ENCODE results near the gene ZMIZ1.

The ZMIZ1 gene

DNA sequence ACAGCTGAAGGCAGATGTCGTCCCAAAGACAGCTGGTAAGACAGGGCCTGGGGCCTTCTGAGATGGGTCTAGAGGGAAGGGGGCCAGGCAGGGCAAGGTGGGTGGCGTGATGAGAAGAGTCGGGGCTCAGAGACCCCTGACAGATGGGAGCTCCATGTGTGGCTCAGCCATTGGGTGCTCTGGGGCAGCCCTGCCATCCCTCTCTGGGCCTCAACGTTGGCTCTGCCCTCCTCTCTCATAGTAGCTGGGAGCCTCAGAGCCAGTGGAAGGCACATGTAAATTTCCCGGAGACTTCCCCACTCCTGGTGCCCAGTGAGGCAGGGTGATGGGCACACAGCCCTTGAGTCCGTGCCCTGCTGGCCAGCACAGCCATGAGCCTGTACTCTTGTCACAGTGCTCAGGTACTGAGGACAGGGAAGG lies 280.3 kb downstream of the ZMIZ1 start:
- DNase-seq = no peak

GRCh38 chr10:79349766-79350406 lies 281.1 kb downstream of the ZMIZ1 start:
- no peak for DNase-seq

DNA sequence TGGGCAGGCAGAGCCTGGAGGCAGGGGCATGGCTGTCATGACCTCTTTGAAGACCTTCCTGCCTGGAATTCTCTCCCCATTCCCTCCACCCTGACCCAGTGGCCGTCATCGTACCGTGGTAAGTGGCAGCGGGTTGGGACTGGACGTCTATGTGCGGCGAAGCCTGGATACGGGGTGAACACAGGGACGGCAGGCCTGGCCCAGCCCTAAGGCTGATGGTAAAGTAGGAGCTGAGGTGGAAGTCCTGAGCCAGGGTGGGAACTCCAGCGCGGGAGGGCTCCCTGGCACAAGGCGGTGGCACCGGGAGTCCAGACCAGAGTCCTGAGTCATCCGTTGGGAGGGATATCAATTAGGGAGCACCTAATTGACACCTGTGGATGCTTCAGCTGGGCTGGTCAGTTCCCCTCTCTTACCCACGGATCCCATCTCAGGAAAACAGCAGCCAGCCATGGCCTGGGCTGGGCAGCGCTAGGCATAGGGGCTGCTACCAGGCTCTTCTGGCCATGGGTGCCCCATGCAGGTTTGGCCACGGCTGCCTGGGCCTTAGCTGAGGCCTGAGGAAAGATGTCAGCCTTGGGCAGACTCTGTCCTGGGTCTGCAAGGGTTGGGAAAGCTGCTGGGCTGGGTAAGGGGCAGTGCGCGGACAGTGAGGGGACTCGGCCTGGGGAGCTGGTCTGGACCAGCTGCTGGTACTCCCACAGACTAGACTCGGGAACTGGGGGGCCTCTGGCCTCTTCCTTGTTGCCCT lies 281.8 kb downstream of the ZMIZ1 start:
- no peak for DNase-seq

- no peak for DNase-seq
Observed at GRCh38 chr10:79351332-79351731, 282.6 kb downstream of the ZMIZ1 start.

GRCh38 chr10:79352035-79352877 lies 283.5 kb downstream of the ZMIZ1 start:
- no peak for DNase-seq

DNA sequence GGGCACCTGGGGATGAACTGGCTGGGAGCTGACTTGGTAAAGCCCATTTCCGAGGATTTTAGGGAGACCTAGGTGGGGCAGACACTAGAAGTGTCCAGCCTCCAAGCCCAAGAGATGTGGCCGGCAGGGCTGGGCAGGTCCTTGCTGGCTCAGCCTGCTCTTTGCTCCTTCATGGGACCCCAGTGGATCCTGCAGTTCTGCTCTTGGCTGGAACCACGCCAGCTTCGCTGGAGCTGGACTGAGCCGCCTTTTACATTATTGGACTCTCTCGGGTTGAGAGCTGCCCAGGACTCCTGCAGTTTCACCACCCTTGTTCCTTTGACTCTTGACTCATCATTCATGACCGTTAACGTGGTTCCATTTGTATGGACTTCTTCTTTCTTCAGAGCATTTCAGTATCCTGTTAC lies 284.2 kb downstream of the ZMIZ1 start:
- DNase-seq = no peak

- DNase-seq = no peak
Observed at GRCh38 chr10:79353726-79354125, 285.0 kb downstream of the ZMIZ1 start.

- DNase-seq = no peak
Observed at GRCh38 chr10:79354141-79354540, 285.4 kb downstream of the ZMIZ1 start.

GRCh38 chr10:79354615-79355014 lies 285.8 kb downstream of the ZMIZ1 start:
- DNase-seq = no peak

- DNase-seq = no peak
Observed at GRCh38 chr10:79355420-79356017, 286.8 kb downstream of the ZMIZ1 start.

- DNase-seq = peak in 1 of 2 donors; percentile 71
Observed at GRCh38 chr10:79356104-79356503, 287.3 kb downstream of the ZMIZ1 start.

DNA sequence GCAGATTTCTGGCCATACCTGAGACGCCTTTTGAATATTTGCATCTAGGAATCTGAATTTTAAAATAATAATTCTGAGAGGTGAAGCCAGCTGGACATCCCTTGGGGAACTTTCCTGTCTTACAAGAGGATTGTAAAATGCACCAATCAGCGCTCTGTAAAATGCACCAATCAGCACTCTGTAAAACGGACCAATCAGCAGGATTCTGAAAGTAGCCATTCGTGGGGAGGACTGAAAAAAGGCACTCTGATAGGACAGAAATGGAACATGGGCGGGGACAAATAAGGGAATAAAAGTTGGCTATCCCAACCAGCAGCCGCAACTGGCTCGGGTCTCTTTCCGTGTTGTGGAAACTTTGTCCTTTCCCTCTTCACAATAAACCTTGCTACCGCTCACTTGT lies 288.4 kb downstream of the ZMIZ1 start:
- no peak for DNase-seq

GRCh38 chr10:79358811-79359210 lies 290.0 kb downstream of the ZMIZ1 start:
- no peak for DNase-seq

- DNase-seq = no peak
Observed at GRCh38 chr10:79359816-79360498, 291.2 kb downstream of the ZMIZ1 start.

- DNase-seq = no peak
Observed at GRCh38 chr10:79360499-79361342, 292.0 kb downstream of the ZMIZ1 start.

GRCh38 chr10:79361726-79362397 lies 293.1 kb downstream of the ZMIZ1 start:
- DNase-seq = no peak

Measured in bone marrow (tissue), 2 donors.